ENCODE measurements around the gene SNX10. TPM values are rescaled to one million over a fixed set of nuclear protein-coding genes. Genes with fewer than 3 reads are reported as not detected.

SNX10 gene
- total RNA-seq, 2 experiments from 2014 or later: 4.6 to 5.8 TPM

GRCh38 chr7:26337232-26337865 lies 45.7 kb downstream of the SNX10 start:
- no peak overlapping the region for H3K27ac Mint-ChIP-seq
- intact Hi-C loops (cut with DNase I, micrococcal nuclease): no loop called here
- no peak overlapping the region for H3K4me3 ChIP-seq (ENCODE audit: low read length)

DNA sequence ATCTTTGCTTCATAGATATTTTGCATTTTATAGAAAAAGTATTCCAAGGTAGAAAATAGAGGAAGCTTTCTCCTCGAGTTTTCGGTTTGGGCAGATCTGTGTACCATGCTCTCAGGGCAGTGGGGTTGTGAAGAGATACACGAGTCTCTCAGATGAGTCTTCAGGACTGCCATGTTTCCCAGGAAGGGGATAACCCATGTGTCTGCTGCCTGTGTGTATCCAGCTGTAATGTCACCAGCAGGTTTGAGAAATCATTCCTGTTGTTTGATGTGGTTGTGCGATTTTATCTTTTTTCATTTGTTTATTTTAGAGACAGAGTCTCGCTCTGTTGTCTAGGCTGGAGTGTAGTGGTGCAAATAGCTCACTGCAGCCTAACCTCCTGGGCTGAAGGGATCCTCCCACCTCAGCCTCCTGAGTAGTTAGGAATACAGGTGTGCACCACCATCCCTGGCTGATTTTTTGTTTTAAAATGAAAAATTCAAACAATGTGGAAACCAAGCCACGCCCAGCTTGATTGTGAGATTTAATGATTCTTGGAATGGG lies 48.9 kb downstream of the SNX10 start:
- Histone ChIP-seq H3K4me1 (ENCODE audit: insufficient read depth, low read length) (no peaks in the 10 kb centered on the region), H3K9me3 (ENCODE audit: control insufficient read depth in 1 of 2, insufficient read depth in 1 of 2, low read length in 2 of 2) (peaks cover 0 to 6% of the 10 kb centered on the region in 2 experiments), H3K27me3 (ENCODE audit: control insufficient read depth in 1 of 2, insufficient read depth in 2 of 2, low read length in 2 of 2) (no peaks in the 10 kb centered on the region), H3K36me3 (ENCODE audit: insufficient read depth, low read length) (peaks cover under 1% of the 10 kb centered on the region), H3K27ac (ENCODE audit: low read depth in 1 of 2, low read length in 2 of 2) (no peak overlapping the region), H3K4me3 (ENCODE audit: low read length) (no peak overlapping the region)
- TF ChIP-seq, protein P1, sequence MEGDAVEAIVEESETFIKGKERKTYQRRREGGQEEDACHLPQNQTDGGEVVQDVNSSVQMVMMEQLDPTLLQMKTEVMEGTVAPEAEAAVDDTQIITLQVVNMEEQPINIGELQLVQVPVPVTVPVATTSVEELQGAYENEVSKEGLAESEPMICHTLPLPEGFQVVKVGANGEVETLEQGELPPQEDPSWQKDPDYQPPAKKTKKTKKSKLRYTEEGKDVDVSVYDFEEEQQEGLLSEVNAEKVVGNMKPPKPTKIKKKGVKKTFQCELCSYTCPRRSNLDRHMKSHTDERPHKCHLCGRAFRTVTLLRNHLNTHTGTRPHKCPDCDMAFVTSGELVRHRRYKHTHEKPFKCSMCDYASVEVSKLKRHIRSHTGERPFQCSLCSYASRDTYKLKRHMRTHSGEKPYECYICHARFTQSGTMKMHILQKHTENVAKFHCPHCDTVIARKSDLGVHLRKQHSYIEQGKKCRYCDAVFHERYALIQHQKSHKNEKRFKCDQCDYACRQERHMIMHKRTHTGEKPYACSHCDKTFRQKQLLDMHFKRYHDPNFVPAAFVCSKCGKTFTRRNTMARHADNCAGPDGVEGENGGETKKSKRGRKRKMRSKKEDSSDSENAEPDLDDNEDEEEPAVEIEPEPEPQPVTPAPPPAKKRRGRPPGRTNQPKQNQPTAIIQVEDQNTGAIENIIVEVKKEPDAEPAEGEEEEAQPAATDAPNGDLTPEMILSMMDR (IDR thresholded peaks at IDR 0.05): no peak
- peaks cover 1% of the 10 kb centered on the region for H3K36me3 Mint-ChIP-seq (ENCODE audit: low read depth)
- H3K4me1 Mint-ChIP-seq (ENCODE audit: low read depth): peaks cover 5% of the 10 kb centered on the region
- POLR2A ChIA-PET: no interaction called here
- CTCF ChIA-PET: no interaction called here
- no peak for DNase-seq
- ATAC-seq (ENCODE audit: poor library complexity): no peak
- H3K27me3 Mint-ChIP-seq: no peaks in the 10 kb centered on the region
- no peaks in the 10 kb centered on the region for H3K9me3 Mint-ChIP-seq
- H3K4me3 Mint-ChIP-seq: no peak overlapping the region
- H3K27ac Mint-ChIP-seq: no peak overlapping the region
- intact Hi-C loops (cut with DNase I, micrococcal nuclease): no loop called here

More at GRCh38 chr7:26337232-26337865, 45.7 kb downstream of the SNX10 start:
- ChIA-PET POLR2A (no interaction called here), CTCF (no interaction called here)
- TF ChIP-seq, protein P1 (IDR thresholded peaks at IDR 0.05): no peak
- peaks cover 30% of the 10 kb centered on the region for H3K4me1 Mint-ChIP-seq (ENCODE audit: low read depth)
- Histone ChIP-seq H3K27me3 (ENCODE audit: control insufficient read depth in 1 of 2, insufficient read depth in 2 of 2, low read length in 2 of 2) (no peaks in the 10 kb centered on the region), H3K36me3 (ENCODE audit: insufficient read depth, low read length) (no peaks in the 10 kb centered on the region), H3K4me1 (ENCODE audit: insufficient read depth, low read length) (peaks cover 7% of the 10 kb centered on the region), H3K27ac (ENCODE audit: low read depth in 1 of 2, low read length in 2 of 2) (no peak overlapping the region), H3K9me3 (ENCODE audit: control insufficient read depth in 1 of 2, insufficient read depth in 1 of 2, low read length in 2 of 2) (peaks cover 0 to 6% of the 10 kb centered on the region in 2 experiments)
- no peaks in the 10 kb centered on the region for H3K27me3 Mint-ChIP-seq
- no peak overlapping the region for H3K4me3 Mint-ChIP-seq
- DNase-seq (no peak), ATAC-seq (ENCODE audit: poor library complexity) (no peak)
- H3K9me3 Mint-ChIP-seq: no peaks in the 10 kb centered on the region
- no peaks in the 10 kb centered on the region for H3K36me3 Mint-ChIP-seq (ENCODE audit: low read depth)

- TF ChIP-seq, protein P1 (IDR thresholded peaks at IDR 0.05): no peak
- peaks cover 24% of the 10 kb centered on the region for H3K36me3 Mint-ChIP-seq (ENCODE audit: low read depth)
- H3K27ac Mint-ChIP-seq: no peak overlapping the region
- ATAC-seq (ENCODE audit: poor library complexity) (no peak), DNase-seq (no peak)
- H3K4me1 Mint-ChIP-seq (ENCODE audit: low read depth): no peaks in the 10 kb centered on the region
- no peaks in the 10 kb centered on the region for H3K27me3 Mint-ChIP-seq
- Histone ChIP-seq H3K4me3 (ENCODE audit: low read length) (no peak overlapping the region), H3K36me3 (ENCODE audit: insufficient read depth, low read length) (peaks cover 16% of the 10 kb centered on the region), H3K27me3 (ENCODE audit: control insufficient read depth in 1 of 2, insufficient read depth in 2 of 2, low read length in 2 of 2) (no peaks in the 10 kb centered on the region), H3K27ac (ENCODE audit: low read depth in 1 of 2, low read length in 2 of 2) (no peak overlapping the region), H3K4me1 (ENCODE audit: insufficient read depth, low read length) (no peaks in the 10 kb centered on the region), H3K9me3 (ENCODE audit: control insufficient read depth in 1 of 2, insufficient read depth in 1 of 2, low read length in 2 of 2) (peaks cover 0 to under 1% of the 10 kb centered on the region in 2 experiments)
- ChIA-PET POLR2A (no interaction called here), CTCF (interaction anchor here (0.6 kb wide), 1 partner anchor 27 kb away, joined by 3 read pairs; no protein-coding TSS in a partner anchor)
- intact Hi-C loops (cut with DNase I, micrococcal nuclease): no loop called here
- H3K9me3 Mint-ChIP-seq: no peaks in the 10 kb centered on the region
- no peak overlapping the region for H3K4me3 Mint-ChIP-seq
Measured at GRCh38 chr7:26343320-26343832, 51.7 kb downstream of the SNX10 start.
